ENCODE measurements around the gene DAO. TPM values are rescaled to one million over a fixed set of nuclear protein-coding genes. Genes with fewer than 3 reads are reported as not detected.

DAO gene
- total RNA-seq, 1 experiment from 2014 or later, result not detected

GRCh38 chr12:108837680-108838079 lies 42.2 kb upstream of the DAO start:
- peak overlapping the region; percentile 22; the same call in 1 of the 2 replicates for H3K4me3 ChIP-seq

GRCh38 chr12:108838194-108839017 lies 41.5 kb upstream of the DAO start:
- BruUV-seq (replicated peaks), result no TSS peak
- Histone ChIP-seq H3K4me1 (replicated peaks; ENCODE audit: insufficient read depth) (peaks cover 44% of the 10 kb centered on the region), H3K27ac (peak overlapping the region; percentile 92), H3K4me2 (peak overlapping the region; percentile 62), H3F3A (ENCODE audit: insufficient read depth, low read depth) (peaks cover 52% of the 10 kb centered on the region), H3K9me2 (ENCODE audit: insufficient read depth) (no peaks in the 10 kb centered on the region), H3K27me3 (ENCODE audit: insufficient read depth, low read depth) (no peaks in the 10 kb centered on the region), H3K9me3 (ENCODE audit: insufficient read depth, low read depth) (no peaks in the 10 kb centered on the region), H2AFZ (no peak overlapping the region), H4K20me1 (ENCODE audit: insufficient read depth) (no peaks in the 10 kb centered on the region), H3K79me2 (ENCODE audit: low read depth) (peaks cover 35% of the 10 kb centered on the region), H3K4me3 (peak overlapping the region; percentile 22; the same call in 1 of the 2 replicates), H3K36me3 (ENCODE audit: low read depth) (peaks cover 12% of the 10 kb centered on the region)
- ChIA-PET POLR2A (ENCODE audit: unreplicated experiment) (interaction anchor here (0.5 to 0.7 kb wide), 5 partner anchors 20 to 1035 kb away, joined by 3 to 5 read pairs (median 3); partner anchors contain the start of genes MMAB and MVK), CTCF (interaction anchor here (1.4 kb wide), 1 partner anchor 73 kb away, joined by 3 read pairs; no protein-coding TSS in a partner anchor)
- intact Hi-C loops (cut with micrococcal nuclease; ENCODE audit: unreplicated experiment), result loop anchor here (1.0 to 2.0 kb wide), 2 partner anchors 16 to 112 kb away; no protein-coding TSS in a partner anchor
- TF ChIP-seq EZH2 (IDR thresholded peaks at IDR 0.05; ENCODE audit: low read depth) (no peak), CTCF (conservative IDR thresholded peaks at IDR 0.05) (no peak)
- DNase-seq, result peak; percentile 93 to 98

More at GRCh38 chr12:108837680-108838079, 42.2 kb upstream of the DAO start:
- CTCF ChIA-PET, result interaction anchor here (1.4 kb wide), 1 partner anchor 74 kb away, joined by 3 read pairs; no protein-coding TSS in a partner anchor
- H3K4me1 ChIP-seq (replicated peaks; ENCODE audit: insufficient read depth), result peaks cover 52% of the 10 kb centered on the region
- no peak for TF ChIP-seq CTCF (conservative IDR thresholded peaks at IDR 0.05)
- TF ChIP-seq EZH2 (IDR thresholded peaks at IDR 0.05; ENCODE audit: low read depth), result no peak
- no peaks in the 10 kb centered on the region for H4K20me1 ChIP-seq (ENCODE audit: insufficient read depth)
- peaks cover 33% of the 10 kb centered on the region for H3K79me2 ChIP-seq (ENCODE audit: low read depth)
- peaks cover 12% of the 10 kb centered on the region for H3K36me3 ChIP-seq (ENCODE audit: low read depth)
- no peaks in the 10 kb centered on the region for H3K9me3 ChIP-seq (ENCODE audit: insufficient read depth, low read depth)
- TSS peak; percentile 90 for BruUV-seq (replicated peaks)
- intact Hi-C loops (cut with micrococcal nuclease; ENCODE audit: unreplicated experiment), result loop anchor here (1.0 to 2.0 kb wide), 2 partner anchors 17 to 113 kb away; no protein-coding TSS in a partner anchor
- peaks cover 59% of the 10 kb centered on the region for H3F3A ChIP-seq (ENCODE audit: insufficient read depth, low read depth)
- POLR2A ChIA-PET (ENCODE audit: unreplicated experiment), result no interaction called here
- peak overlapping the region; percentile 92 for H3K27ac ChIP-seq
- peak overlapping the region; percentile 62 for H3K4me2 ChIP-seq
- no peaks in the 10 kb centered on the region for H3K27me3 ChIP-seq (ENCODE audit: insufficient read depth, low read depth)
- DNase-seq, result no peak
- H2AFZ ChIP-seq, result no peak overlapping the region
- no peaks in the 10 kb centered on the region for H3K9me2 ChIP-seq (ENCODE audit: insufficient read depth)

DNA sequence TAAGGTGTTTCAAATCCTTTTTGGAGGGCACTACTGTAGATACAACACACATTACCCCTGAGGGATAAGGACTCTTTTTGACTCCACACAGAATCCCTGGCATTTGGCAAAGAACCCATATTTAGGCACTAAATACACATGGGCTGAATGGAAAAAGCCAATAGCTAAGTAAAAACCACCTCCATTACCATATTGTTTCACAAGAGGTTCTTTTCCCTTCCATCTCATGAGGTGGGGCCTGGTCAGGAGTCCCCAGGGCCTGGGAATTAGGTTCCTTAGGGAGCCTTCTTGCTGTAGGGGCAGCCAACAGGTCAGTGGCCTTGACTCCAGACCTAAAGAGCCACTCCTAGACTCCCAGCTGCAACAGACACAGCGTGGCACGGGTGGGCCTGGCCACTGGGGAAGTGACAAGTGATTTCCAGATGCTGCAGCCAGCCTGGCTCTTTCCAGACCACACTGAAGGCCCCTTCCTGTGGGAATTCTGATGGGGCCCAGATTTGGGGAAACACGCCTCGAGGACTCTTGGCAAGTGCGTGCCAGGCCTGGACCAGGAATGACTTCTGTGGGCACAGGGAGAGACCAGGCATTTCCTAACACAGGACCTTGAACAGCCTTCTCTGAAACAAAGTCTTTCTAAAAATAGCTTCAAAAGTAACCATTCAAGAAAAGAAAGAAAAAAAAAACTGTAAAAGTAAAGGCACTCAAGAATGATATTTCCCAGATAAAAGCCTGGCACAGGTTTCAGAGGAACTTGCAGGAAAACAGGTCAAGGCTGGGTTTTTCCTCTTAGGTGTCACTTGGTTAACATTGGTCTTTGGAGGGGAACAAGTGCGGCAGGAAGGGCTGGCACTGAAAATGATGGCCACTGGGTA lies 40.6 kb upstream of the DAO start:
- Histone ChIP-seq H3K79me2 (ENCODE audit: low read depth) (peaks cover 36% of the 10 kb centered on the region), H3K9me3 (ENCODE audit: insufficient read depth, low read depth) (no peaks in the 10 kb centered on the region), H3K4me3 (no peak overlapping the region), H4K20me1 (ENCODE audit: insufficient read depth) (no peaks in the 10 kb centered on the region), H3K36me3 (ENCODE audit: low read depth) (peaks cover 12% of the 10 kb centered on the region), H3K27me3 (ENCODE audit: insufficient read depth, low read depth) (no peaks in the 10 kb centered on the region), H3K9me2 (ENCODE audit: insufficient read depth) (no peaks in the 10 kb centered on the region), H3K4me1 (replicated peaks; ENCODE audit: insufficient read depth) (peaks cover 36% of the 10 kb centered on the region), H3F3A (ENCODE audit: insufficient read depth, low read depth) (peaks cover 43% of the 10 kb centered on the region), H3K4me2 (peak overlapping the region; percentile 62), H2AFZ (no peak overlapping the region), H3K27ac (peak overlapping the region; percentile 92)
- BruUV-seq (replicated peaks), result TSS peak; percentile 88
- ChIA-PET POLR2A (ENCODE audit: unreplicated experiment) (interaction anchor here (0.5 to 0.7 kb wide), 4 partner anchors 116 to 1034 kb away, joined by 3 to 5 read pairs (median 4); partner anchors contain the start of genes MMAB and MVK), CTCF (interaction anchor here (0.7 kb wide), 1 partner anchor 18 kb away, joined by 4 read pairs; the partner anchor contains the start of gene SSH1)
- intact Hi-C loops (cut with micrococcal nuclease; ENCODE audit: unreplicated experiment), result loop anchor here (2.0 kb wide), 1 partner anchor 112 kb away; no protein-coding TSS in a partner anchor
- DNase-seq, result no peak
- TF ChIP-seq EZH2 (IDR thresholded peaks at IDR 0.05; ENCODE audit: low read depth), result no peak
- TF ChIP-seq CTCF (conservative IDR thresholded peaks at IDR 0.05), result no peak

Measured in PC-9 (cell line).